NOMO-1 (cell line): ENCODE measurements around the gene CCDC149.

Source experiments
- DNase-seq, 2 experiments: peaks; one replicate each; lab custom pipeline; 2025; ENCODE audit not compliant: unreplicated experiment in 2 of 2; lab: John Stamatoyannopoulos, UW

Gene CCDC149

GRCh38 chr4:24845902-24846301 lies 66.9 kb downstream of the CCDC149 start:
- no peak for DNase-seq

- no peak for DNase-seq
Observed at GRCh38 chr4:24845132-24845531, 67.7 kb downstream of the CCDC149 start.

GRCh38 chr4:24843096-24843495 lies 69.7 kb downstream of the CCDC149 start:
- no peak for DNase-seq

- DNase-seq: no peak
Observed at GRCh38 chr4:24842356-24842755, 70.5 kb downstream of the CCDC149 start.

- no peak for DNase-seq
Observed at GRCh38 chr4:24840826-24841543, 71.9 kb downstream of the CCDC149 start.

GRCh38 chr4:24840362-24840761 lies 72.5 kb downstream of the CCDC149 start:
- DNase-seq: no peak

GRCh38 chr4:24837781-24838180 lies 75.1 kb downstream of the CCDC149 start:
- DNase-seq: no peak

GRCh38 chr4:24837336-24837735 lies 75.5 kb downstream of the CCDC149 start:
- no peak for DNase-seq

GRCh38 chr4:24836661-24837242 lies 76.1 kb downstream of the CCDC149 start:
- no peak for DNase-seq

- DNase-seq: no peak
Observed at GRCh38 chr4:24835696-24836095, 77.1 kb downstream of the CCDC149 start.

- no peak for DNase-seq
Observed at GRCh38 chr4:24831637-24832036, 81.2 kb downstream of the CCDC149 start.

- DNase-seq: no peak
Observed at GRCh38 chr4:24824720-24825119, 88.1 kb downstream of the CCDC149 start.

- no peak for DNase-seq
Observed at GRCh38 chr4:24820541-24820940, 92.3 kb downstream of the CCDC149 start.

- no peak for DNase-seq
Observed at GRCh38 chr4:24816797-24817196, 96.0 kb downstream of the CCDC149 start.

- DNase-seq: no peak
Observed at GRCh38 chr4:24813732-24814131, 99.1 kb downstream of the CCDC149 start.

GRCh38 chr4:24810871-24811631 lies 101.8 kb downstream of the CCDC149 start:
- DNase-seq: no peak

GRCh38 chr4:24809815-24810405 lies 102.9 kb downstream of the CCDC149 start:
- no peak for DNase-seq

- no peak for DNase-seq
Observed at GRCh38 chr4:24809376-24809775, 103.5 kb downstream of the CCDC149 start.

GRCh38 chr4:24808955-24809354 lies 103.9 kb downstream of the CCDC149 start:
- DNase-seq: no peak

- DNase-seq: no peak
Observed at GRCh38 chr4:24808261-24808660, 104.6 kb downstream of the CCDC149 start.

- DNase-seq: no peak
Observed at GRCh38 chr4:24807611-24808010, 105.2 kb downstream of the CCDC149 start.
